Activated T-cell treated with anti-CD3 and anti-CD28 coated beads for 48 hours (primary cell): Measurements from ENCODE around the gene VLDLR.
"Not testable (repeated sequence)": the region's sequence is repeated elsewhere in the genome, so short reads cannot be mapped to it uniquely, and the experiment has no call there.

Experiments used
- DNase-seq: peaks from one replicate; pipeline ENCODE4 v3.0.0-alpha.2; 2020; ENCODE audit warnings: low read depth

VLDLR gene

DNA sequence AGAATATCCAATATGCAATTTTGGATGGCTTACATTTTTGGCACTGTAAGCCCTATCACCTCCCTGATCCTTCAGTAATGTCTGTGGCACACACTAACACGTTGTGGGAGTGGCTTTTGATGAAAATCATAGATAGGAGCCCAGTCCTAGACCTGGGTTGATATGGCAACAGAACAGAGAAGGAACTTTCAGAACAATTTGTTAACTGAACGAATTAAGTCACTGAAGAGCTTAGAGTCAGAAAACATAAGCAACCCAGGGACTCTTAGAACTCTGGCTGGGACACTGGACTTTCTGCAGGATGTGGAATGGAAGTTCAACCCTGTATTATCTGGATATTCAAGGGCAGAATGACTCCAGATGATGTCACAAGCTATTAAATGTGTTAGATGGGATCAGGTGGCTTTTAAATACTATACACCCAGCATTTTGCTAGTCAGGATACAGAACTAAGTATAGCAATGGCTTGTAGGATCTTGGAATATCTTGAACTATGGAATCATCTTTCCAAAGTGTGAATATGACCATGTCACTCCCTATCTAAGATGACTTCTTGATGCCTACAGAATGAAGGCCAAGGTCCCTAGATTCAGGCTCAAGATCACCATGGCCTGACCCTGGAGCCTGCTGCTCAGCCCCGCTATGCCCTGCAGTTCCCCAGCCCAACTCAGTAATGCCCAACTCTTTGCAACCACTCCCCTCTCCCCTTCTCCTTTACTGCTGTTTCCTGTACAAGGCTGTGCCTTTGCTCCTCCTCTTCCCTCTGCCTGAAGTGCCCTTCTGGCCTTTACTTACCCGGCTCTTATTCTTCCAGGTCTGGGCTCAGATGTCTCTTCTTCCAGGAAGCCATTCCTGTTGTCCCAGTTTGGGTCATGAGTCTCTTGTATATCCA lies 42.8 kb downstream of the VLDLR start:
- no peak for DNase-seq

DNA sequence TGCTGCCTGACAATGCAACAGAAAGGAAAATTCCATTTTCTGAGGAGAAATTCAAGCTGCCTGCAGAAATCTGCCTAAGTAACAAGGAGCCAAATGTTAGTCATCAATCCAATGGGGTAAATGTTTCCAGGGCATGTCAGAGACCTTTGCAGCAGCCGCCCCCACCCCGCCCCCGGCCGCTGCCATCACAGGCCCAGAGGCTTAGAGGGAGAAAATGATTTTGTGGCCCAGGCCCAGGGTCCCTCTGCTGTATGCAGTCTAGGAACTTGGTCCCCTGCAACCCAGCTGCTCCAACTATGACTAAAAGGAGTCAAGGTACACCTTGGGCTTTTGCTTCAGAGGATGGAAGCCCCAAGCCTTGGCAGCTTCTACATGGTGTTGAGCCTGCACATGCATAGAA lies 45.0 kb downstream of the VLDLR start:
- DNase-seq: no peak

DNA sequence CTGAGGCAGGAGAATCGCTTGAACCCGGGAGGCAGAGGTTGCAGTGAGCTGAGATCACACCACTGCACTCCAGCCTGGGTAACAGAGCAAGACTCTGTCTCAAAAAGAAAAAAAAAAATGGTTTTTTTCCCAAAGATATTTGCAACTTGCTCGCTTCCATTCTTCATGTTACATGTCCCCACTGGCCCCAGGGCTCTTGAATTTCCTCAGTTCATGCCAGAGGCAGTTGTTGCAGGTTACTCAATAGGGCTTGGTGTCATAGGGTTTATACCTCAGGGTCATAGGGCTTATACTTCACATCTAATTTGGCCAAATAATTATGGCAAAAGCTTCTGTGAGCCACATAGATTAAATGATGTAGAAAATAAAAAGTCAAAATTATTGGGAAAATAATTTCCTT lies 51.6 kb downstream of the VLDLR start:
- DNase-seq: no peak

DNA sequence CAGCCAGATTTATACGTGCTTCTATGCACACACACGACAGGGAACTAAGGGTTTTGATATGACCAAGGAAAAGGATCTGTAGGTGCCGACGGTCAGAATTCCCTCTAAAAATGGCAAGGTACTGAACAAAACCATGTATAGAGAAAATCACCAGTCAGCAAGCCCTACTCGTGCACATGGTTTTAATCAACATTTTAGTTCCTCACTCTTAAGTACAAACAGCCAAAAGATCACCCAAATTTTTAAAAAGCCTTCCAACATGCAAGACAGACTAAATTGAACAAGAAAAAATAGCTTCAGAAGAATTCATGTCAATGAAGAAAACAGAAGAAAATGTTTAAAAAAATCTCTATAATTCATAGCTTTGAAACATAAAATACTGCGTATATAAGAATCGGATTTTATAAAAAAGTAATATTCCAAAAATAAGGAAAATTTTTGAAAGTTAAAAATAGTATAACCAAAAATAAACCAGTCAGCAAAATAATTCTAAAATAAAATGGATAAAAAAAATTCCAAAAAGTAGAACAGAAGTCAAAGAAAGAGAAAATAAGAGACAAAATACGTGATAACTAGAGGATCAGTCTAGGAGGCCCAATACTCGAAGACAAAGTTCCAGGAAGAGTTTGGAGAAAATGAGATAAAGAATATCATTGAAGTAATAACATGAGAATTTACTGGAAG lies 52.7 kb downstream of the VLDLR start:
- no peak for DNase-seq

DNA sequence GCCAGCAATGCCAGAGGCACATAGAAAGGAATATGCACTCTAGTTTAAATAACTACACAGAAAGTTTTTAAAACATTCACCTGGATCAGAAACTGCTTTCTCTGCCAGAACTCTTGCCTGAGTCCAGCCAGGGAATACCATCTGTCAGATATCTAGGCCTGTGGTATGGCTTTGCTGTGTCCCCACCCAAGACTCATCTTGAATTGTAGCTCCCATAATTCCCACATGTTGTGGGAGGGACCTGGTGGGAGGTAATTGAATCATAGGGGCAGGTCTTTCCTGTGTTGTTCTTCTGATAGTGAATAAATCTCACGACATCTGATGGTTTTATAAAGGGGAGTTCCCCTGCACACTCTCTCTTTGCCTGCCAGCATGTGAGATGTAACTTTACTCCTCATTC lies 54.2 kb downstream of the VLDLR start:
- no peak for DNase-seq

DNA sequence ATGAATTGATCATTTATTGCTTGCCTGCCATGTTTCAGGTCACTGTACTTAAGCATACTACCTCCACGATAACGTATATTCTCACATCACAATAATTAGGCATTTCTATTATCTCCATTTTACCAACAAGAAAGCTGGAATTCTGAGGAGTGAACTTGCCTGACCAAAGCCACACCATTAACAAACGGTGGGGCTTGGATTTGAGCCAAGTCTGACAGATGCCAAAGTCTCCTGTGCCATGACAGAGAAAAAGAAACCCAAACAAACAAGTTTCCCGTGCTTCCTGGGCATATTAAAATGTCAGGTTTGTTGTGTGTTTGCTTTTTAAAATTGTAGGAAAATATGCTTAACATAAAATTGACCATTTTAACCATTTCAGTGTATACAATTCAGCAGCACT lies 54.9 kb downstream of the VLDLR start:
- no peak for DNase-seq

DNA sequence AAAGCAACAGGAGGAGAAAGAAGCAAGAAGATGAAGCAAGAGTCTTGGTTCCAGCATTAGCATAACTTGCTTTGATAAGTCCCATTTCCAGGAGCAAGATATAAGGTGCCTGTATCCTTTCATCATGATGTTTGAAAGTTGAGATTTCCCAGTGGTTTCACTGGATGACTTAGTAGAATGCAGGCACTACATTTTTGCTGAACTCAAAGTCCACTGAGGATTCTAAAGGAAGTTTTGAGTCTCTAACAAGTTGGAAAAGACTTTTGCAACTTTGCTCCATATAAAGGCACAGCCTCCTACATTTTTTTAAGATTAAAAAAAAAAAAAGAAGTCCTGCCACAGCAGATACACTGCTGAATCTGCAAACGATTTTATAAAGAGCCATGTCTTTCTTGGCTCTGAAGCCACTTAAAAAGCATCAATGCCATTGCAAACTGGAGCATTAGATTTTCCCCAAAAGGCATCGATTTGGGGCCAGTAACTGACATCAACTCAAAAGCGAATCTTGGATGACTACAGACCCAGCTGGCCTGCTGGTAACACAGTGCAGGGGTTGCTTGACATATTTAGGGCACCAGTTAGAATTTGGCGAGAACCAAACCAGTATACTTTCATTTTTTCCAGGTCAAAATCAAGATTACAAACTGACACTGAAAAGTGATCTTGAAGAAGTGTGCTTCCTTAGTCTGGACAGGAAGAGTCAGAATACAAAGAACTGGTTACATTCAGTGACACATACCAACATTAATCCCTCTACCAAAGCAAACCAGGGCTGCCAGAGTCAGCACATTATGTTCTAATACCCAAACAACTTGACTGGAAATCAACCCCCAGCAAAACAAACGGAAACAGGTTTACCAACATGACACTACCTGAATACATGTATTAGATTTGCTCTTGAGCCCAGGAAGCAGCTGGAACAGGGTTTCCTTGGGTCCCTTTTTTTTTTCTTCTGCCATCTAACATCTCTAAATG lies 56.6 kb downstream of the VLDLR start:
- no peak for DNase-seq

DNA sequence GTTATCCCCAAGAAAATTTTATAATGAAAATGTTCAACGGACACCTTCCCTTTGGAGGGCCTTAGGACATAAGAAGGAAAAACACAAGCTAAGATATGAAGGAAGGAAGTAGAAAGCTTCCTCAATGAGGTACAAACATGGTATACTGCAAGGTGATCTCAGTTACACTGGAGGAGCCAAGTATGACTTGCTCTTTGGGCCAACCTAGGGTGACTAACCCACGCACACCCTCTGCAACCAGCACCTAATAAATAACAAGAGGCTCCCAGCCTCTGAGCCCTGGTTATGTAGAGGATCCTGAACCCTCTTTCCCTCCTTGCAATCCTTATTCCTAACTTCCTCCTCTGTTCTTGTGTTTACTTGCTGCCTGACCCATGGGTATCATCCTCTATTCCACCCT lies 57.4 kb downstream of the VLDLR start:
- DNase-seq: no peak

DNA sequence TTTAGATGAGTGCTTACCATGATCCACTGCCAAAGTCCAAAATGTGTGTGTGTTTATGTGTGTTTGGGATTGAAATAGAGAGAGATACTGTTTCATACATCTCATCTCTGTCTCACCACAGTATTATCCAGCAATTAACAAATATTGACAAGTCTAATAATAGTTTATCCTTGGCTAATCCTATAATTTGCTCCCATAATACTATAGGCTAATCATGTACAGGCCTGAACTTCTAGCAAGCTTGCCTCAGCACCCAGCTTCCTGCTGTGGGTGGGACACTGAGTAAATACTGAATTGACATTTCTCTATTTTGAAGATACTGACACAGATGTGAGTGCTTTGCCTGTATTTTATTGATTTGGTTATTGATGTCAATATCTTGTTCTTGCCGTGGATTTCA lies 60.4 kb downstream of the VLDLR start:
- DNase-seq: no peak

DNA sequence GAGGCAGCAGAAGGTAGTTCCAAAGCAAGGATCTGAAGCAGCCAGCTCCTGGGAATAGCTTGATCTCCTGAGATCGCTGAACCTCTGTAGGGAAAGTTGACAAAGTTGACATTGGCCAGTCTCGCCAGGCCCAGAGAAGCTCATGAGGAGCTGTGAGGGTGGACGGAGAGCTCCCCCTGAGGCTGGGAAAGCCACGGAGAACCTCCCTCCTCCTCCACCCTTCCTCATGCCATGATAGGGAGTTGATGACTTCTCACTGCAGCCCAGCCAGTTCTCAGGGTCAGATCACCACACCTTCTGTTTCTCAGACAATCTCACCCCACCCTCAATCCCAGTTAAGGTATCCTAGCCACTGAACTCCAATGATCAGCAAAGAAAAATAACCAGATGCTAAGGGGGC lies 65.3 kb downstream of the VLDLR start:
- no peak for DNase-seq

DNA sequence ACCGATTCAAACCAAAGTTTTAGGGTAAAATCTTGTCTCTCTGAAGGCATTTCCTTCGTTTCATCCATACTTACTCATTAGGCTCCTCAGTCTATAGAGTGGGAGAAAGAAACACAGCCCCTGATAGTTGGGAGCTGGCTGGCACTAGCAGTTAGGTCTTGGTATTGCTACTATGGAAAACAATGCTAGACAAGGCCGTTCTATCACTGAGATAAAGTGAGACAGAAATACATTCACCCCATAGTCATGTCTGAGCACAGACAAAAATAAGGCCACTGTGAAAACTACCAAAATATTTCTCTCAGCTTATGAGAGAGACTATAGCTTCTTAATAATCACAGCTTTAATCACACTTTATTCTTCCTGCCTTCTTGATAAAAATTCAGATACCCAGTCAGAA lies 67.0 kb downstream of the VLDLR start:
- DNase-seq: no peak

DNA sequence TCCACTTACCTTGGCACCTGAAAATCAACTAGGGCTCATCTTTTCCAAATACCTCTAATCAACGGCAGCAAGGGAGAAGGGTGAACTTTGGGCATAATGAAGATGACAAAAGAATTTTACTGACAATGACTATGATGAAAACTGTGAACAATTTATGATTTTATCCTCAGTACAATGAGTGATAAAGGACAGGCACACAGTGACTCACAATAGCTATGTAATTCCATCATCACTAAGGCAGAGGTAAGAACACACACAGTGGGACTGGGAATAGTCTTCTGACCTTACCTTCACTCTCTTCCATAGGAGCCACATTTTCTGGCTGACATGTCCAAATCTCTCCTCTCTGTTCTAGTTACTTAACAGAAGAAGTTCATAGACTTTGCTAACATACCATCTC lies 69.6 kb downstream of the VLDLR start:
- no peak for DNase-seq

DNA sequence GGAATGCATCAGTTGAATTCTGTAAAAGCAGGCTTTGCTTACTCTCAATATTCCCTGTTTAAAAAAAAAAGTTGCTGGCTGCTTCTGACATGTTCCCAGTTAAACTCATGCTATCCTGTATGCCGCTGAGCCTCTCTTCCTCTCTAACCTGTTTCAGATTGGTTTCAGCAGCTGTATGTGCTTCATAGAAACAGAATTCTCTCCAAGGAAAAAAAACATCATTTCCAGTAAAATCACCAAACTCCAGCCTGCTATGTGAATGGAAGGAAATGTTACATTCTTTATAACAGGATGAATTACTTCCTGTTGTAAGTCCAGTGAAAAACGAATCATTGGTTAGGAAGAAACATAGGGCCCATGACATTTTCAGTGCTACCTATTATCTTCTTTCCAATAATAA lies 70.0 kb downstream of the VLDLR start:
- no peak for DNase-seq

DNA sequence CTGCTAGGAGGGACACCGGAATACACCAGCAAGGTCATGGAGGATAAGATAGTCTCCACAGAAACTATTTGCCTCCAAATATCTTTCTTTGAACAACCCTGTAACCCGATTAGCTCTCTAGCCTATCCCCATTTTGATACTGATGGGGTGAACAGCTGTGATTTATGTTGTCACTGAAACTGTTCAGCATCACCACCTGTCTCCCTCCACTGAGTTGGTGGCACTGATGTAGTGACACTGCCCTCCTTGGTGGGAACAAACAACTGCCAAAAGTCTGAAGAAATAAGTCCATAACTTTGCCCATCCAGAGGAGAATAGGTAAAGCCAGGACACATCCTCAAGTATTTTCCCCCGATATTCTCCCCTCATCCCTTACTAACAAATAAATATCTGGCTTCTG lies 71.5 kb downstream of the VLDLR start:
- DNase-seq: no peak

DNA sequence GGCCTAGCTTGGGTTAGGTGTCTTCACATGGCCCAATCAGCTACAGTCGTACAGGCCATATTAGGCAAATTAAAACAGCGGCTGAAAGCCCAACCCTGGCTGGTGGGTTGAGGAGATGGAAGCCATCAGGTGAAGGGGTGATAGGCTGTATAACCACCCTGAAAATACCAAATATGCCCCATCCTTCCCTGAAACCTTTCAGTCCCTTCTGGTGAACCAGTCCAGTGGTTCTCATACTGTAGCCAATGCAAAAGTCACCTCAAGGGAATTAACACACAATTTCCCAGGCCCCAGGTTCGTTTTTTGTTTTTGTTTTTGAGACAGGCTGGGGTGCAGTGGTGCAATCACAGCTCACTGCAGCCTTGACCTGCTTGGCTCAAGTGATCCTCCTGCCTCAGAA lies 75.9 kb downstream of the VLDLR start:
- DNase-seq: no peak

DNA sequence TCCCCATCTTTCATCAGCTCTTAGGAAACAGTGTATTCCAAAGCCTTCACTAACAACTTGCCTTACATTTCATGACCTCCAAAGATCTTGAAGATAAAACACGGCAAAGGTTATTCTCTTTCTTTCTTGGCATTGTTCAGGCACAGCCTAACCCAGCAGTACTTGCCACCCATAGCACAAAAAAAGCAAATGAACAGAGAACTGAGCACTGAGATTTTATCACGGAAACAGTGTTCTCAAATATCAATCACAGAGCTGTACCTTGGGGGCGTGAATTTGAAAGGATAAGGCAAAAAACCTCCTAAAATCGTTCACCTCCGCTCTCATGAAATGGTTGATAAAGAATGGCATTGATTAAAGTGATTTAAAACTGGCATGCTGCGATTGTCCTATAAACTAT lies 78.8 kb downstream of the VLDLR start:
- no peak for DNase-seq

DNA sequence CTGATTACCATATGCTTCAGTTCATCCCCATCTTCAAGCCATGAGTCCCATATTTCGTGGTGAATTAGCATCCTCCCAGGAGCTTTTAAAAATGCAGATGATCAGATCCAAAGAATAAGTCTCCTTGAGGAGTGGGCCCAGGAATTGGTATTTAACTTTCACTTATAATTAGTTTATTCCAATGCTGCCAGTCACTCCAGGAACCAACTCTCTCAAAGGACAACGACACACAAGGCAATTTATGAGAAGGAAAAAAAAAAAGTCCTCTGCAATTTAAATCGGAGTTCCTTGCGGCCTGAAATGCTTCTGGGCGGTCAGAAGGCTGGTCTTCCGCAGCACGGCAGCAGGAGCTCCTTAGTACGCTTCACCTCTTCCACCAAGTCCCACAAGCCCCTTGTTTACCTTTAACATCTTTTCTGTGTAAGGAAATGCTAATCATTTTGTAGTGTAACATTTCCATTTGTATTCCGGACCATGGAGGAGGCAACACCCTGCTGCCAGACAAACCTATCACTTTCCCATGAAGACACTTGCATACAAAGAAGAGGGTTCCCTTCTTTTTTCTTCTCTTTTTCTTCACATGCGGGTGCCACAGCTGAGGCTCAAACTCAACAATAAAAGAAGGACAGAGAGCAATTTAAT lies 79.4 kb downstream of the VLDLR start:
- DNase-seq: no peak

DNA sequence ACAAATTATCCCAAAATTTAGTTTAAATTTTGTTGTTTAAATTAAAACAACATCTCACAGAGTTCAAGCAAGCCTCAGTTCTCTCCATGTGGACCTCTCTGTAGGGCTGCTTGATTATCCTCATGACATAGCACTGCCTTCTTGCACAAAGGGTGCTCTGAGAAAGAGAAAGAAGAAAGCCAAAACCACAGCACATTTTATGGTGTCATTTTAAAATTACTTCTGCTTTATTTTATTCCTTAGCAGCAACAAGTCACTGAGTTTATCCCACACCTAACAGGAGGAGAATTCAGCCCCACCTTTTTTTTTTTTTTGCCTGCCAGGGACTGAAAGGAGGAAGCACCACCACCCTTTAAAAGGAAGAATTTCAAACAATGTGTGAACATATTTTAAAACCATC lies 82.9 kb downstream of the VLDLR start:
- no peak for DNase-seq

DNA sequence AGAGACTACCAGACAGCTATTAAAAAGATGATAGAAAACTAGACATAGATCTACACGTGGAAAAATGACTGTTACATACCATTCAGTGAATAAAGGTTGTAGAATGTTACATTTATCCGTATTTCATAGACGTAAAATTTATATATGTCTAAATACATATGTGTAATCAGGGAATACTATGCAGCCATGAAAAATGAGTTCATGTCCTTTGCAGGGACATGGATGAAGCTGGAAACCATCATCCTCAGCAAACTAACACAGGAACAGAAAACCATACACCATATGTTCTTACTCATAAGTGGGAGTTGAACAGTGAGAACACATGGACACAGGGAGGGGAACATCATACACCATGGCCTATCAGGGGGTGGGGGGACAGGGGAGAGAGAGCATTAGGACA lies 85.7 kb downstream of the VLDLR start:
- not testable (repeated sequence) for DNase-seq
